Left ventricle myocardium superior (tissue), 1 donor: ENCODE results near the gene RABL2A. TPM values are rescaled to one million over a fixed set of nuclear protein-coding genes. Genes with fewer than 3 reads are reported as not detected.
"Not testable (repeated sequence)": the region's sequence is repeated elsewhere in the genome, so short reads cannot be mapped to it uniquely, and the experiment has no call there.

Source experiments
- ATAC-seq: fragments of 200-7000 bp; cut with Tn5 transposase; one replicate; pipeline ENCODE4 v1.9.1; 2020; ENCODE audit warnings: mild to moderate bottlenecking, moderate library complexity
- DNase-seq: peaks from one replicate; pipeline ENCODE4 v3.0.0-alpha.2; 2020
- intact Hi-C: fragments of 100-400 bp; cut with micrococcal nuclease; formaldehyde crosslinking; loops from one replicate; pipeline ENCODE4 v1.11.0; 2022
- long read RNA-seq: library from polyadenylated mRNA; unstranded; transcript quantifications from one replicate; pipeline ENCODE4 v2.0.0, GENCODE V29; 2021
- total RNA-seq: library from RNA; stranded (reverse); fragmentation: NEBNext Ultra II Directional; extraction: Animal tissue kit (Norgen Biotek cat#: 25700); gene quantifications from one replicate; pipeline ENCODE4 v1.2.1, GENCODE V29; 2021
- donor health status: DM: no; HTN: yes; CAD: no; lungs with severe emphysema.

Gene RABL2A
- 5.3 TPM for total RNA-seq
- long read RNA-seq, partial matches to known transcripts: 1 of 2 reads
- long read RNA-seq, other reads (novel, unspliced or antisense): 1 of 2 reads

DNA sequence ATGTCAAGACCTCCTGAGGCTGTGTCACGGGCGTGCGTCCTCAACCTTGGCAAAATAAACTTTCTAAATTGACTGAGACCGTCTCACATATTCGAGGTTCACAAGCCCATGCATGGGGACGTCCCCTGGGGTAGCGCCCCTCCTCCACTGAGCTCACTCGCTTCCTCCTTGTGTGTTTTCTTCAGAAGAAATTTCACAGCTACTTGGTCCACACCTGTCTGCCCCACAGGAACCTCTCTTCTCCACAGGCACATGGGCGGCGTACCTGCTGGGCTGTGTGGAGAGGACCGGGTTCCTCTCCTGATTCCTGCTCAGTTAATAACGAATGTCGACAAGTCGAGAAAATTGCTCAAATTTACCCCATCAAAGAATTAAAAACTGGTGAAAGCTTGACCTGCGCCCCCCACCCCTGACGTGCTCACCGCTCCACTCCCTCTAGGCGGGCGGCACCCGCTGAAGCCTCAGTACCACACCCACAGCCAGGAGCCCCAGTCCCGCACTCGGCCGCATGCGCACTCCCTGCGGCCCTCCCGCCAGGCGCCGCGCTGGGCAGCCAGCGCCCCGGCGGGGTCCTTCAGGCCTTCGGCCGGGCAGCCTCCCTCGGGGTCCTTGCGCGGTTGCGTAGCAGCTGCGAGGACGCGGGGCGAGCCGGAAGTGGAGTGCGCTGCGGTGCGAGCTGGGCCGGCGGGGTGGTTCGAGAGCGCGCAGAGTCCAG is at the start of gene RABL2A:
TSS of gene RABL2A (plus strand) at position 651 of the 715 bp plus-strand sequence. CDS start 1,341 bp downstream, outside the sequence.
- ATAC-seq: peak; percentile 99
- peak; percentile 91 for DNase-seq
- intact Hi-C loops: not testable (repeated sequence)

- ATAC-seq, intact Hi-C loops: not testable (repeated sequence)
- DNase-seq: peak; percentile 37
These were observed 48.6 kb upstream of the RABL2A start for GRCh38 chr2:113578508-113578907.

- intact Hi-C loops, DNase-seq, ATAC-seq: not testable (repeated sequence)
These were observed 44.6 kb upstream of the RABL2A start for GRCh38 chr2:113582473-113582872.

GRCh38 chr2:113583521-113584225 is 43.4 kb upstream of the RABL2A start:
- ATAC-seq, intact Hi-C loops: not testable (repeated sequence)
- peak; percentile 91 for DNase-seq

DNA sequence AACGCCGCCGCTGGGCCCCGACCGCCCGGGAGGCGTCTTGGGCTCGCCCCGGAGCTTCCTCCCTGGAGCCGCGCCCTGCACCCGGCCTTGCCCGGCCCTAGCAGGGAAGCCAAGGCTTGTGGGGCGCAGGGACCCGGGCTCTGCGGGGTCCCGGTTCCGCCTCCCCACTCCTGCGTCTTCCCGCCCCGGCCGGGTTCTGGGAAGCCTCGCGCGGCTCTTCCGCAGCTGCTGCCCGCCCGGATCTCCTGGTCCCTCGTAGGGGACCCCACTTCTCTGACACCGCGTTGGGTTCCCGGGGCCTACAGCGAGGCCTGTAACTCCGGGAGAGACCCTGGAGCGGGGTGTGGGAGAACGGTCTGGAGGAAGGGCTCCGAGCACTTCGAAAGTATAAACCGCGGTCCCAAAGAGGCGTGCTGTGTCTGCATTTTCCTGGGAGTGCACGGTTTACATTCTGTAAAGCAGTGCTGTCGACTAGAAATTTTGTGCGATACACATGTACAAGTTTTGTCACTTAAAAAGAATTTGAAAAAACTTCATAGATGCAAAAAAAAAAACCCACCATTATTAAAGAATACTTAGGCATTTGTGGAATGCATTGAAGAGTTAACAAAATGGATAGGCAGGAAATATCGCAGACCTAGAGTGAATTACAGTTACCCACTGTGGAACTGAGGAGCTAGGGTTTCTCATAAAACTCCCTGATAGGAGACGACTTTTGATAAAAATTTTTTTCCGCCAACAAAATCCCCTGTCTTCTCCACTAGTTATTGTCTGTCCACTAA is 42.6 kb upstream of the RABL2A start:
- ATAC-seq, DNase-seq, intact Hi-C loops: not testable (repeated sequence)

DNA sequence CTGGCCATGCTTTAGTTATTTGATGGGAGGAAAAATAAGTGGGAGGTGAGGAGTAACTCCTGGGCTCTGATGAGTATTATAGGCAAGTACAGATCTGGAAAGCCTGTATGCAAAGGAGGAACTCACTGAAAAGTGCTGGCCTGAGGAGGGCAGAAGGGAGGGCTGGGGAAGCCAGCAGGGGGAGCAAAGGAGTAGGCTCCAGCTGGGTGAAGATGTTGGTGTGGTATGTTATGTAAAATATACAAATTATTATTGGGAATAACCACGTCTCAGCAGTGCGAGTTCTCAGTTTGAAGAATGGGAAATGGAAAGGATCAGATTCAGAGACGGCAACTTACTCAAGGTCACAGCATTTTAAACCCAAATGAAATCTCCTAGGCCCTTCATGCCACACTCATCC is 39.9 kb upstream of the RABL2A start:
- intact Hi-C loops, ATAC-seq: not testable (repeated sequence)
- peak; percentile 72 for DNase-seq

GRCh38 chr2:113589591-113589990 is 37.5 kb upstream of the RABL2A start:
- DNase-seq, ATAC-seq, intact Hi-C loops: not testable (repeated sequence)

DNA sequence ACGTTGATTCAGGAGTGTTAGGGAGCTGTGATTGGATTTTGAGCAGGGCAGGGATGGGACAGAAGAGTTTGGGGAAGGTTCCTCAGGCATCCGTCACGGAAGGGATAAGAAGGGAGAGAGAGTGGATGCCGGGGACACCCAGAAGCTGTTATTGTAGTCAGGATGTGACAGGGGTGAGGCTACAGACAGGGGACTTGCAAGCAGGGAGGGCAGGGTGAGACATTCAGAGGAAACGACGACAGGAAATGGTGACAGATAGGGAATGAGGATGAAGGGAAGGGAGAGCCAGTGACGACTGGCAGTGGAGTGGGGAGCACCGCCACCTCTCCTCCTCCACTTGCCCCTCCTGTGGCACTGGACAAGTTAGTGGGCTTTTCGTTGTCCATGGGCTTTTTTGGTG is 35.1 kb upstream of the RABL2A start:
- DNase-seq, ATAC-seq, intact Hi-C loops: not testable (repeated sequence)

GRCh38 chr2:113593280-113593679 is 33.8 kb upstream of the RABL2A start:
- intact Hi-C loops, ATAC-seq, DNase-seq: not testable (repeated sequence)

DNA sequence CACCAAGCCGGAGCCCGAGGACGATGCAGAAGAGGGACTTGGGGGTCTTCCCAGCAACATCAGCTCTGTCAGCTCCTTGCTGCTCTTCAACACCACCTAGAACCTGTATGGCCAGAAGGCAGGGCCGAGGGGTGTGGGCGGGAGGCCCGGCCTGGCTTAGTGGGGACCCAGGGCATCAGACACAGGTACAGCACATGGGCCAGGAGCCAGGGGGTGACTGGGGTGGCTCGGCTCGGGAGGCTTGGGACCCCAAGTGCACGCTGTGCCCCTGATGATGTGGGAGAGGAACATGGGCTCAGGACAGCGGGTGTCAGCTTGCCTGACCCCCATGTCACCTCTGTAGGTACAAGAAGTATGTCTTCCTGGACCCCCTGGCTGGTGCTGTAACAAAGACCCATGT is 31.3 kb upstream of the RABL2A start:
- peak; percentile 19 for DNase-seq
- intact Hi-C loops, ATAC-seq: not testable (repeated sequence)

GRCh38 chr2:113597164-113597563 is 29.9 kb upstream of the RABL2A start:
- intact Hi-C loops, ATAC-seq, DNase-seq: not testable (repeated sequence)

GRCh38 chr2:113597572-113597971 is 29.5 kb upstream of the RABL2A start:
- DNase-seq, intact Hi-C loops, ATAC-seq: not testable (repeated sequence)

DNA sequence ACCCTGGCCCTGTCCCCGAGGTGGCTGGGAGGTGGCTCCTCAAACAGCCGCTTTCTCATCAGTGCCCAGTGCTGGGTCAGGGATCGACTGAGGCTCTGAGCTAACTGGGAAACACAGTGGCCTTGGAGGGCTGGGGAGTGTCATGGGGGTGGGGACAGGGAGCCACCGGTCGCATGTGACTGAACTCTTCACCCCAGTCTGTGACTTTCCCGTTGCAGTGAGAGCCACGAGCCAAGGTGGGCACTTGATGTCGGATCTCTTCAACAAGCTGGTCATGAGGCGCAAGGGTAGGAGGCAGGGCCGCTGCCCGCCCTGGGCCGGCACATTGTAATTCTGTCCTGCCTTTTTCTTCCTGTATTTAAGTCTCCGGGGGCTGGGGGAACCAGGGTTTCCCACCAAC is 28.9 kb upstream of the RABL2A start:
- intact Hi-C loops, ATAC-seq: not testable (repeated sequence)
- DNase-seq: peak; percentile 26

DNA sequence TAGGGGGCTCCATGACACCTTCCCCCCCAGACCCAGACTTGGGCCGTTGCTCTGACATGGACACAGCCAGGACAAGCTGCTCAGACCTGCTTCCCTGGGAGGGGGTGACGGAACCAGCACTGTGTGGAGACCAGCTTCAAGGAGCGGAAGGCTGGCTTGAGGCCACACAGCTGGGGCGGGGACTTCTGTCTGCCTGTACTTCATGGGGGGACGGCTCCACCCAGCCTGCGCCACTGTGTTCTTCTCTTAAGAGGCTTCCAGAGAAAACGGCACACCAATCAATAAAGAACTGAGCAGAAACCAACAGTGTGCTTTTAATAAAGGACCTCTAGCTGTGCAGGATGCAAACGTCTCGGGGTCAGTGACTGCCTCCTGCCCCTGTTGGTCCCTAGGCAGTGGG is 28.3 kb upstream of the RABL2A start:
- intact Hi-C loops, DNase-seq, ATAC-seq: not testable (repeated sequence)

DNA sequence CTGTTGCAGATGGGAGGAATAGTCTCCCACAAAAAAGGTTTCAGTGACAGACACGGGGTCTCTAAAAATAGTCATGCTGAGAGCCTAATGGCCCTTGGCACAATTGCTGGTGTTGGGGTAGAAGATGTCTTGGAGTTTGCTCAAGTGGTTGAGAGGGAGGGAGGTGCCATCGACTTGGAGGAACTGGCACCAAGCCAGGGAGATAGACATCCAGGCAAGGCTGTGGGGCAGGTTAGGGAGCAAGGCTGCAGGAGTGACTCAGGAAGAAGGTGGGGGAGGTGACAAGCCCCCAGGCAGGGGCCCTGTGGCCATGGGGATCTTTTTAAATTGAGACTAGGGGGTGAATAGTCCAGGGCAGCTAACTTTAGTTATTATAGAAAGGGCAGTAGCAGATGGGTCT is 27.9 kb upstream of the RABL2A start:
- ATAC-seq: not testable (repeated sequence)

GRCh38 chr2:113602040-113602769 is 24.9 kb upstream of the RABL2A start:
- ATAC-seq (peak; percentile 39), DNase-seq (peak; percentile 73)
- intact Hi-C loops: not testable (repeated sequence)

More for the DNA sequence above, 27.9 kb upstream of the RABL2A start:
- intact Hi-C loops, DNase-seq: not testable (repeated sequence)

- ATAC-seq (peak; percentile 87), DNase-seq (no peak)
These were observed 24.1 kb upstream of the RABL2A start for GRCh38 chr2:113602869-113603466.

DNA sequence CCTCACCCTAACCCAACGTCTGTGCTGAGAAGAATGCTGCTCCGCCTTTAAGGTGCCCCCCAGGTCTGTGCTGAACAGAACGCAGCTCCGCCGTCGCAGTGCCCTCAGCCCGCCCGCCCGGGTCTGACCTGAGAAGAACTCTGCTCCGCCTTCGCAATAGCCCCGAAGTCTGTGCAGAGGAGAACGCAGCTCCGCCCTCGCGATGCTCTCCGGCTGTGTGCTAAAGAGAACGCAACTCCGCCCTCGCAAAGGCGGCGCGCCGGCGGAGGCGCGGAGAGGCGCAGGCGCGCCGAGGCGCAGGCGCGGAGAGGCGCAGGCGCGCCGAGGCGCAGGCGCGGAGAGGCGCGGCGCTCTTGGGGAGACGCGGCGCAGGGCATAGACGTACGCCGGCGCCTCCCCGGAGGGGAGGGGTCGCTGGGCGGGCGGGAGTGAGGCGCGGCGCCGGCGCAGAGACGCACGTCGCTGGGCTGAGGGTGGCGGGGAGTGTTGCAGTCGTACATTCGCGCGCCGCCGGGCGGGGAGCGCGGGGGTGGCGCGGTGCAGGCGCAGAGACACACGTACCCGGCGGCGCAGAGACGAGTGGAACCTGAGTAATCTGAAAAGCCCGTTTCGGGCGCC is 23.5 kb upstream of the RABL2A start:
- DNase-seq (peak; percentile 92), ATAC-seq (peak; percentile 93)
- intact Hi-C loops: not testable (repeated sequence)

More at GRCh38 chr2:113602869-113603466, 24.1 kb upstream of the RABL2A start:
- intact Hi-C loops: no loop called here
